Astrocyte (in vitro differentiated cells and primary cell): ENCODE data around the gene RNF157. TPM values are rescaled to one million over a fixed set of nuclear protein-coding genes. Genes with fewer than 3 reads are reported as not detected.

Source experiments
- DNase-seq: peaks from one replicate; pipeline ENCODE4 v3.0.0-alpha.2; 2010; ENCODE audit warnings: low read depth
- FAIRE-seq: peaks from 2 replicates; lab custom pipeline; 2011; peaks lifted over from hg19 to GRCh38; lab: Jason Lieb, UNC
- H2AFZ ChIP-seq: 2 replicates; pipeline ENCODE4 v1.6.0; 2012; ENCODE audit warnings: low read depth, low read length, inconsistent platforms
- H3K27ac ChIP-seq: 2 replicates; pipeline ENCODE4 v1.5.1; 2011; ENCODE audit warnings: low read depth, low read length, inconsistent platforms
- H3K27me3 ChIP-seq: 2 replicates; pipeline ENCODE4 v1.6.0; 2011; ENCODE audit warnings: low read length, inconsistent platforms; ENCODE audit not compliant: insufficient read depth
- H3K36me3 ChIP-seq: 2 replicates; pipeline ENCODE4 v1.5.1; 2011; ENCODE audit warnings: low read length, inconsistent platforms; ENCODE audit not compliant: insufficient read depth
- H3K4me1 ChIP-seq: 2 replicates; pipeline ENCODE4 v1.5.1; 2011; ENCODE audit warnings: low read length, inconsistent platforms; ENCODE audit not compliant: insufficient read depth
- H3K4me2 ChIP-seq: 2 replicates; pipeline ENCODE4 v1.6.0; 2012; ENCODE audit warnings: low read length, inconsistent platforms
- H3K4me3 ChIP-seq: 2 replicates; pipeline ENCODE4 v1.5.1; 2011; ENCODE audit warnings: low read depth, mild to moderate bottlenecking, low read length, inconsistent platforms; ENCODE audit not compliant: insufficient read depth
- H3K79me2 ChIP-seq: 2 replicates; pipeline ENCODE4 v1.6.0; 2012; ENCODE audit warnings: mild to moderate bottlenecking, low read length, inconsistent platforms; ENCODE audit not compliant: insufficient read depth
- H3K9ac ChIP-seq: 2 replicates; pipeline ENCODE4 v1.6.0; 2012; ENCODE audit warnings: mild to moderate bottlenecking, low read length, inconsistent platforms
- H3K9me3 ChIP-seq: 2 replicates; pipeline ENCODE4 v1.5.1; 2012; ENCODE audit warnings: low read depth, mild to moderate bottlenecking, low read length, inconsistent platforms; ENCODE audit not compliant: insufficient read depth
- H4K20me1 ChIP-seq: 2 replicates; pipeline ENCODE4 v1.6.0; 2012; ENCODE audit warnings: low read length, inconsistent platforms; ENCODE audit not compliant: insufficient read depth
- H3K27ac Mint-ChIP-seq: one replicate; pipeline ENCODE4 v1.8.0; 2021; ENCODE audit warnings: mild to moderate bottlenecking, mixed read lengths; ENCODE audit not compliant: unreplicated experiment
- H3K27me3 Mint-ChIP-seq: one replicate; pipeline ENCODE4 v1.8.0; 2021; ENCODE audit warnings: low read depth, mixed read lengths; ENCODE audit not compliant: unreplicated experiment
- H3K36me3 Mint-ChIP-seq: one replicate; pipeline ENCODE4 v1.8.0; 2021; ENCODE audit warnings: low read depth, mixed read lengths; ENCODE audit not compliant: unreplicated experiment
- H3K4me1 Mint-ChIP-seq: one replicate; pipeline ENCODE4 v1.8.0; 2021; ENCODE audit warnings: low read depth, mixed read lengths; ENCODE audit not compliant: unreplicated experiment
- H3K4me3 Mint-ChIP-seq: one replicate; pipeline ENCODE4 v1.8.0; 2021; ENCODE audit warnings: mild to moderate bottlenecking, moderate library complexity, mixed read lengths; ENCODE audit not compliant: unreplicated experiment
- H3K9me3 Mint-ChIP-seq: one replicate; pipeline ENCODE4 v1.8.0; 2021; ENCODE audit warnings: mild to moderate bottlenecking, mixed read lengths; ENCODE audit not compliant: unreplicated experiment
- EZH2 ChIP-seq: IDR thresholded peaks from 2 replicates; pipeline ENCODE4 v1.6.1; 2012; ENCODE audit warnings: mild to moderate bottlenecking, low read length, inconsistent platforms; ENCODE audit not compliant: insufficient read depth
- total RNA-seq: library from RNA; stranded (reverse); gene quantifications from 2 replicates; pipeline ENCODE4 v1.2.1, GENCODE V29; 2021
- TF ChIP-seq, protein P1 (sequence below): IDR thresholded peaks from 2 replicates; pipeline ENCODE4 v1.5.1; 2011; ENCODE audit warnings: low read depth, mild to moderate bottlenecking, inconsistent platforms, low read length, moderate library complexity; ENCODE audit not compliant: insufficient read depth

Gene RNF157
- total RNA-seq, 1 donor from 2014 or later = 1.4 TPM

DNA sequence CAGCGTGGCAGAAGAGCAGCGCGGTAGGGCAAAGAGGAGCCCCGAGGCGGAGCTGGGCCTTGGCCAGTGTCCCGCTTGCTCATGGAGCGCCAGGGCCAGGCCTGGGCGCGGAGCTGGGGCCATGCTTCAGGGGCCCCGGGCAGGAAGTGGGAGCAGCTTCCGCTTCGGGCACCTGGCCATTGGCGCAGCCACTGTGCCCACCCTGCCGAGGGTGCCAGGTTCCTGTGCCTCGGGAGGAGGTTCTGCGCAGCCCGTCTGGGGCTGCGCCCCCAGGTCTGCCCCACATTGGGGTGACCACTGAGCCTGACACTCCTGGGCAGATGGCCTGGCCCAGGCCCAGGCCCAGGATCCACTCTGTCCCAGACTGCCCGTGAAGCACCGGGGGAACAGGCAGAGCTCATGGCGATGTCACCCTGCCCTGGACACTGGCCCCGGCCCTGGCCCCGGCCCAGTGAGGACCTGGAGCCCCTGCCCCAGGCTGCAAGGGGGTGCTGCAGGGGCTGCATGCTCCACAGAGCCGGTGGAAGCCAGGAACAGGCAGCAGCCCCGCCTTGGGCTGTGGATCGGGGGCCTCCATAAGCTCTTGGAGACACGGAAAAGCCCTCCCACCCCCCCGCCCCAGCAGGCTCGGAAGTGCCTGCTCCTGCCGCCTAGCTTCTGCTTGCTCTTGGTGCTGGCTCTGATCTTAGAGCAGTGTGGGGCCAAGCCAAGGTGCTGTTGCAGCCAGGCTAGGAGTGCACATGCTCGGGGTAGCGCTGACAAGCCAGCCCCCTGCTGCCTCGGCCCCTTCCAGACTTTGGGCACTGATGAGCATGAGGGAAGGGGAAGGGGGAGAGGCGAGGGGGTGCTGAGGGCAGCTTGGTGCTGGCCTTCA is 63.4 kb downstream of the RNF157 start:
- no peaks in the 10 kb centered on the region for H3K9me3 ChIP-seq
- H3K79me2 ChIP-seq = no peaks in the 10 kb centered on the region
- Mint-ChIP-seq H3K4me3 (no peak overlapping the region), H3K27ac (no peak overlapping the region), H3K4me1 (no peaks in the 10 kb centered on the region), H3K36me3 (no peaks in the 10 kb centered on the region), H3K9me3 (no peaks in the 10 kb centered on the region), H3K27me3 (peaks cover 4% of the 10 kb centered on the region)
- no peak for TF ChIP-seq EZH2
- TF ChIP-seq, protein P1, sequence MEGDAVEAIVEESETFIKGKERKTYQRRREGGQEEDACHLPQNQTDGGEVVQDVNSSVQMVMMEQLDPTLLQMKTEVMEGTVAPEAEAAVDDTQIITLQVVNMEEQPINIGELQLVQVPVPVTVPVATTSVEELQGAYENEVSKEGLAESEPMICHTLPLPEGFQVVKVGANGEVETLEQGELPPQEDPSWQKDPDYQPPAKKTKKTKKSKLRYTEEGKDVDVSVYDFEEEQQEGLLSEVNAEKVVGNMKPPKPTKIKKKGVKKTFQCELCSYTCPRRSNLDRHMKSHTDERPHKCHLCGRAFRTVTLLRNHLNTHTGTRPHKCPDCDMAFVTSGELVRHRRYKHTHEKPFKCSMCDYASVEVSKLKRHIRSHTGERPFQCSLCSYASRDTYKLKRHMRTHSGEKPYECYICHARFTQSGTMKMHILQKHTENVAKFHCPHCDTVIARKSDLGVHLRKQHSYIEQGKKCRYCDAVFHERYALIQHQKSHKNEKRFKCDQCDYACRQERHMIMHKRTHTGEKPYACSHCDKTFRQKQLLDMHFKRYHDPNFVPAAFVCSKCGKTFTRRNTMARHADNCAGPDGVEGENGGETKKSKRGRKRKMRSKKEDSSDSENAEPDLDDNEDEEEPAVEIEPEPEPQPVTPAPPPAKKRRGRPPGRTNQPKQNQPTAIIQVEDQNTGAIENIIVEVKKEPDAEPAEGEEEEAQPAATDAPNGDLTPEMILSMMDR = no peak
- H3K4me2 ChIP-seq = no peak overlapping the region
- H3K9ac ChIP-seq = no peak overlapping the region
- H3K27ac ChIP-seq = no peak overlapping the region
- H4K20me1 ChIP-seq = no peaks in the 10 kb centered on the region
- no peak overlapping the region for H2AFZ ChIP-seq
- FAIRE-seq (no peak), DNase-seq (no peak)
- no peak overlapping the region for H3K4me3 ChIP-seq
- peaks cover 1% of the 10 kb centered on the region for H3K4me1 ChIP-seq
- H3K27me3 ChIP-seq = no peaks in the 10 kb centered on the region
- no peaks in the 10 kb centered on the region for H3K36me3 ChIP-seq

DNA sequence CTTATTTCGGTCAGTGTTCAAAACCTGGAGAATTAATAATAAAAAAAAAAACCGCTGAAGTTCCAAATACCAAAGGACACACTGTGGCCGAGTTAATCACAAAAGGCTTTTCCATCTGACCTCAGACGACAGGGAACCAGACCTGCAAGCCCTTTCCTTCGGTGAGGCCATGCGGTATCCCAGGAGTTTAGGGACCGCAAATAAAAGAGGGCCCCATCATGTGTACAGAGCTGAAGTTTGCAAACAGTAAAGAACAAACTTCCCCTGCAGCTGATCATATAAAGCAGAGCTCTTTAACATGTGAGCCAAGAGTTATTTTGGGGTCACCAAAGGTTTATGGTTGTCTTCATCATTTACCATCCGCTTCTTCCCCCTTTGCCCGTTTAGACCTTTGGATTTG is 66.3 kb downstream of the RNF157 start:
- DNase-seq = no peak
- Mint-ChIP-seq H3K27me3 (peaks cover 4% of the 10 kb centered on the region), H3K4me1 (no peaks in the 10 kb centered on the region)

More for the DNA sequence above, 66.3 kb downstream of the RNF157 start:
- no peak overlapping the region for H3K27ac ChIP-seq
- no peaks in the 10 kb centered on the region for H3K79me2 ChIP-seq
- no peaks in the 10 kb centered on the region for H3K9me3 ChIP-seq
- H4K20me1 ChIP-seq = no peaks in the 10 kb centered on the region
- TF ChIP-seq, protein P1 = no peak
- TF ChIP-seq EZH2 = no peak
- no peak overlapping the region for H2AFZ ChIP-seq
- no peaks in the 10 kb centered on the region for H3K4me1 ChIP-seq
- FAIRE-seq = no peak
- no peak overlapping the region for H3K4me2 ChIP-seq
- no peaks in the 10 kb centered on the region for H3K9me3 Mint-ChIP-seq
- H3K27me3 ChIP-seq = no peaks in the 10 kb centered on the region
- H3K4me3 ChIP-seq = no peak overlapping the region
- H3K36me3 Mint-ChIP-seq = no peaks in the 10 kb centered on the region
- H3K36me3 ChIP-seq = no peaks in the 10 kb centered on the region
- H3K27ac Mint-ChIP-seq = no peak overlapping the region
- no peak overlapping the region for H3K9ac ChIP-seq
- H3K4me3 Mint-ChIP-seq = no peak overlapping the region
